Measurements from ENCODE around the gene ZNF407.

DNA sequence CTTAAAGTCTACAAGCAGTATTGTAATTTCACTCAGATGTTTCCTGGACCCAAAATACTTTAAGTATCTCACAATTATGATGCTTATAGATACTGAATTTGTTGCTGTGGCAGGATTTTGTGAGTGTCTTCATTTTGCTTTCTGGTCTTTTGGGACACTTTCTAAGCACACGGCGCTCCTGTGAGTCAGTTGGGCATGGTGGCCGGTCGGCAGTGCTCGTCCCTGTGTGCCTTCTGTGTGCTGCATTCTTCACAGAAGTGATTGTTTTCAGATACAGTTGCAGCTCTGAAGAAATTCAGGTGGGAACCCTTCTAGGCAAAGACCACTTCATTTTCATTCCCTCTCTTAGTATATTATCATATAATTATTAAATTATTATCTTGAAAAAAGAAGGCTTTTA lies 273.3 kb downstream of the ZNF407 start:
- TF ChIP-seq, protein P1, sequence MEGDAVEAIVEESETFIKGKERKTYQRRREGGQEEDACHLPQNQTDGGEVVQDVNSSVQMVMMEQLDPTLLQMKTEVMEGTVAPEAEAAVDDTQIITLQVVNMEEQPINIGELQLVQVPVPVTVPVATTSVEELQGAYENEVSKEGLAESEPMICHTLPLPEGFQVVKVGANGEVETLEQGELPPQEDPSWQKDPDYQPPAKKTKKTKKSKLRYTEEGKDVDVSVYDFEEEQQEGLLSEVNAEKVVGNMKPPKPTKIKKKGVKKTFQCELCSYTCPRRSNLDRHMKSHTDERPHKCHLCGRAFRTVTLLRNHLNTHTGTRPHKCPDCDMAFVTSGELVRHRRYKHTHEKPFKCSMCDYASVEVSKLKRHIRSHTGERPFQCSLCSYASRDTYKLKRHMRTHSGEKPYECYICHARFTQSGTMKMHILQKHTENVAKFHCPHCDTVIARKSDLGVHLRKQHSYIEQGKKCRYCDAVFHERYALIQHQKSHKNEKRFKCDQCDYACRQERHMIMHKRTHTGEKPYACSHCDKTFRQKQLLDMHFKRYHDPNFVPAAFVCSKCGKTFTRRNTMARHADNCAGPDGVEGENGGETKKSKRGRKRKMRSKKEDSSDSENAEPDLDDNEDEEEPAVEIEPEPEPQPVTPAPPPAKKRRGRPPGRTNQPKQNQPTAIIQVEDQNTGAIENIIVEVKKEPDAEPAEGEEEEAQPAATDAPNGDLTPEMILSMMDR (IDR thresholded peaks at IDR 0.05): no peak
- no peak for TF ChIP-seq POLR2A (IDR thresholded peaks at IDR 0.05)

Data from heart left ventricle (tissue), 13 donors.